ENCODE data around the gene UPK1B. TPM values are rescaled to one million over a fixed set of nuclear protein-coding genes. Genes with fewer than 3 reads are reported as not detected.
A peak's percentile ranks its signal among the peaks of the same experiment; 100 is the strongest.

The UPK1B gene
- total and polyA plus RNA-seq, 9 of the 15 experiments (the other 6 are each of a cell fraction or from before 2014, with no cell fraction given), result 0.22 to 1.2 (median 0.51) TPM

DNA sequence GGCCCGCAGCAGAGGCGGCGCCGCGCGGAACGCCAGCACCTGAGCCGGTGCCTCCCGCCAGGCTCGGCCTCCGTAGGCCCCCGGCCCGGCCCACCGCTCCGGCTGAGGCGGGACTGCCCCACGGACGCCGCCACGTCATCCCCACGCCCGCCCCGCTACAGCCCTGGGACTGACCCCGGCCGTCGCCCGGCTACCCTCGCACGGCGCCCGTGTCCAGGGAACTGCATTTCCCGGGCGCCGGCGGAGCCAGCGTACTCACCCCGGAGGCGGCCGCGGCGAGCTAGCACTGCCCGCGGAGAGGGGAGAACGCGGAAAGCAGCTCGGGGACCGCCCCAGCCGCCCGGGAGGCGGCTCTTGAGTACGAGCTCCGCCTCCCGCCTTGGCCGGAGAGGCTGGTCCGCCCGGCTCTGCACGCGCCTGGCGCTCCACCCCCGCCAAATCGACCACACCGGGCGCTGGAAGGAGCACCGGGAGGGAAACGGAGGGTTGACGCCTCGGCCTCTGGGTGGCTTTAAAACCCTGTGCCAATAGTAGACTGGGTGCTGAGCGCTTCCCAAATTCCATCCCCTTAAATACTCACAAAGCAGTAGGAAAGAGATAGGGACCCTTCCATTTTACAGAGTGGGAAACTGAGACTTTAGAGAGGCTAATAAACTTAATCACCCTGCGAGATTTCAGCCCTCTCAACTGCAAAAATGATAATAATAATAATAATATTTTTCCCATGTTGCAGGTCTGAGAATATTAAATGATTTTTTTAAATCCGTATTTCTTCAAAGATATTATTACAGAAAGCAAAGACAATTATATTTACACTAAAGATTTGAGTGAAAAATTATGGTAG lies 67.4 kb downstream of the UPK1B start, which contains the start of gene B4GALT4 (continued):
- TF ChIP-seq POLR2G (IDR thresholded peaks at IDR 0.05; ENCODE audit: low read depth, low read length) (peak; percentile 99), ATF1 (CRISPR knock-in tag; IDR thresholded peaks at IDR 0.05) (no peak), ATF1 (tag; IDR thresholded peaks at IDR 0.05) (peak; percentile 54), HMGN3 (IDR thresholded peaks at IDR 0.05; ENCODE audit: borderline replicate concordance, extremely low read depth, insufficient read length, low read depth, low read length) (peak; percentile 67), POLR2B (IDR thresholded peaks at IDR 0.05; ENCODE audit: low read depth, partially characterized antibody) (peak; percentile 50), MTF1 (CRISPR knock-in tag; IDR thresholded peaks at IDR 0.05; ENCODE audit: borderline replicate concordance) (no peak), CC2D1A (IDR thresholded peaks at IDR 0.05) (no peak), RB1 (IDR thresholded peaks at IDR 0.05; ENCODE audit: low read depth) (peak; percentile 58; the same call in 1 of the 2 replicates), HNRNPLL (IDR thresholded peaks at IDR 0.05; ENCODE audit: low read depth, low read length, poor library complexity, severe bottlenecking) (peak; percentile 73), U2AF1 (optimal IDR thresholded peaks at IDR 0.05; ENCODE audit: low read depth, low read length) (peak; percentile 76), SRF (CRISPR knock-in tag; IDR thresholded peaks at IDR 0.05) (peak in 1 of 2 experiments; percentile 40; a peak in 1 of 4 replicates), ZNF347 (CRISPR knock-in tag; IDR thresholded peaks at IDR 0.05; ENCODE audit: low read depth) (no peak), EP400 (IDR thresholded peaks at IDR 0.05) (peak; percentile 19; the same call in 1 of the 2 replicates), SRSF7 (optimal IDR thresholded peaks at IDR 0.05; ENCODE audit: low read depth, low read length) (no peak), RBBP5 (IDR thresholded peaks at IDR 0.05; ENCODE audit: borderline replicate concordance, insufficient read depth, low read length, poor library complexity, severe bottlenecking) (peak; percentile 48), PHF8 (IDR thresholded peaks at IDR 0.05; ENCODE audit: borderline replicate concordance, low read length) (peak; percentile 81; the same call in 1 of the 2 replicates), TAF1 (IDR thresholded peaks at IDR 0.05; ENCODE audit: control insufficient read depth, extremely low read depth, insufficient read depth, low read length, severe bottlenecking) (peak; percentile 73)
- TF ChIP-seq, protein P1, sequence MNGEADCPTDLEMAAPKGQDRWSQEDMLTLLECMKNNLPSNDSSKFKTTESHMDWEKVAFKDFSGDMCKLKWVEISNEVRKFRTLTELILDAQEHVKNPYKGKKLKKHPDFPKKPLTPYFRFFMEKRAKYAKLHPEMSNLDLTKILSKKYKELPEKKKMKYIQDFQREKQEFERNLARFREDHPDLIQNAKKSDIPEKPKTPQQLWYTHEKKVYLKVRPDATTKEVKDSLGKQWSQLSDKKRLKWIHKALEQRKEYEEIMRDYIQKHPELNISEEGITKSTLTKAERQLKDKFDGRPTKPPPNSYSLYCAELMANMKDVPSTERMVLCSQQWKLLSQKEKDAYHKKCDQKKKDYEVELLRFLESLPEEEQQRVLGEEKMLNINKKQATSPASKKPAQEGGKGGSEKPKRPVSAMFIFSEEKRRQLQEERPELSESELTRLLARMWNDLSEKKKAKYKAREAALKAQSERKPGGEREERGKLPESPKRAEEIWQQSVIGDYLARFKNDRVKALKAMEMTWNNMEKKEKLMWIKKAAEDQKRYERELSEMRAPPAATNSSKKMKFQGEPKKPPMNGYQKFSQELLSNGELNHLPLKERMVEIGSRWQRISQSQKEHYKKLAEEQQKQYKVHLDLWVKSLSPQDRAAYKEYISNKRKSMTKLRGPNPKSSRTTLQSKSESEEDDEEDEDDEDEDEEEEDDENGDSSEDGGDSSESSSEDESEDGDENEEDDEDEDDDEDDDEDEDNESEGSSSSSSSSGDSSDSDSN (IDR thresholded peaks at IDR 0.05; ENCODE audit: borderline replicate concordance in 1 of 2, low read depth in 2 of 2, low read length in 2 of 2), result peak; percentile 81 to 92; a peak in 3 of 4 replicates
- TF ChIP-seq, protein P2, sequence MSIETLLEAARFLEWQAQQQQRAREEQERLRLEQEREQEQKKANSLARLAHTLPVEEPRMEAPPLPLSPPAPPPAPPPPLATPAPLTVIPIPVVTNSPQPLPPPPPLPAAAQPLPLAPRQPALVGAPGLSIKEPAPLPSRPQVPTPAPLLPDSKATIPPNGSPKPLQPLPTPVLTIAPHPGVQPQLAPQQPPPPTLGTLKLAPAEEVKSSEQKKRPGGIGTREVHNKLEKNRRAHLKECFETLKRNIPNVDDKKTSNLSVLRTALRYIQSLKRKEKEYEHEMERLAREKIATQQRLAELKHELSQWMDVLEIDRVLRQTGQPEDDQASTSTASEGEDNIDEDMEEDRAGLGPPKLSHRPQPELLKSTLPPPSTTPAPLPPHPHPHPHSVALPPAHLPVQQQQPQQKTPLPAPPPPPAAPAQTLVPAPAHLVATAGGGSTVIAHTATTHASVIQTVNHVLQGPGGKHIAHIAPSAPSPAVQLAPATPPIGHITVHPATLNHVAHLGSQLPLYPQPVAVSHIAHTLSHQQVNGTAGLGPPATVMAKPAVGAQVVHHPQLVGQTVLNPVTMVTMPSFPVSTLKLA (conservative IDR thresholded peaks at IDR 0.05), result peak; percentile 35 to 51; a peak in 1 of 4 replicates
- TF ChIP-seq, protein P3, sequence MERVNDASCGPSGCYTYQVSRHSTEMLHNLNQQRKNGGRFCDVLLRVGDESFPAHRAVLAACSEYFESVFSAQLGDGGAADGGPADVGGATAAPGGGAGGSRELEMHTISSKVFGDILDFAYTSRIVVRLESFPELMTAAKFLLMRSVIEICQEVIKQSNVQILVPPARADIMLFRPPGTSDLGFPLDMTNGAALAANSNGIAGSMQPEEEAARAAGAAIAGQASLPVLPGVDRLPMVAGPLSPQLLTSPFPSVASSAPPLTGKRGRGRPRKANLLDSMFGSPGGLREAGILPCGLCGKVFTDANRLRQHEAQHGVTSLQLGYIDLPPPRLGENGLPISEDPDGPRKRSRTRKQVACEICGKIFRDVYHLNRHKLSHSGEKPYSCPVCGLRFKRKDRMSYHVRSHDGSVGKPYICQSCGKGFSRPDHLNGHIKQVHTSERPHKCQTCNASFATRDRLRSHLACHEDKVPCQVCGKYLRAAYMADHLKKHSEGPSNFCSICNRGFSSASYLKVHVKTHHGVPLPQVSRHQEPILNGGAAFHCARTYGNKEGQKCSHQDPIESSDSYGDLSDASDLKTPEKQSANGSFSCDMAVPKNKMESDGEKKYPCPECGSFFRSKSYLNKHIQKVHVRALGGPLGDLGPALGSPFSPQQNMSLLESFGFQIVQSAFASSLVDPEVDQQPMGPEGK (CRISPR knock-in tag; IDR thresholded peaks at IDR 0.05; ENCODE audit: borderline replicate concordance), result no peak
